ENCODE measurements around the gene AVPR2.

Gene AVPR2

GRCh38 chrX:153944140-153944799 is 39.8 kb downstream of the AVPR2 start, which contains the start of gene RENBP:
TSS of gene RENBP (minus strand) at chrX:153944643. CDS start at chrX:153944610, 33 bp downstream.
- in situ Hi-C loops (cut with MboI; ENCODE audit: low pct_unique_long_range_greater_than_20kb, low sequenced_read_pairs), result no loop called here
- DNase-seq, result peak; percentile 66

GRCh38 chrX:153944800-153945150 is 40.3 kb downstream of the AVPR2 start:
- no peak for DNase-seq
- in situ Hi-C loops (cut with MboI; ENCODE audit: low pct_unique_long_range_greater_than_20kb, low sequenced_read_pairs), result no loop called here

GRCh38 chrX:153945956-153946943 is 41.8 kb downstream of the AVPR2 start:
- no peak for DNase-seq
- in situ Hi-C loops (cut with MboI; ENCODE audit: low pct_unique_long_range_greater_than_20kb, low sequenced_read_pairs), result no loop called here

- DNase-seq, result peak; percentile 87
- in situ Hi-C loops (cut with MboI; ENCODE audit: low pct_unique_long_range_greater_than_20kb, low sequenced_read_pairs), result no loop called here
Observed at GRCh38 chrX:153947009-153947769, 42.7 kb downstream of the AVPR2 start.

- in situ Hi-C loops (cut with MboI; ENCODE audit: low pct_unique_long_range_greater_than_20kb, low sequenced_read_pairs), result no loop called here
- no peak for DNase-seq
Observed at GRCh38 chrX:153948002-153948466, 43.6 kb downstream of the AVPR2 start.

GRCh38 chrX:153948847-153949805 is 44.7 kb downstream of the AVPR2 start:
- DNase-seq, result no peak
- in situ Hi-C loops (cut with MboI; ENCODE audit: low pct_unique_long_range_greater_than_20kb, low sequenced_read_pairs), result no loop called here

GRCh38 chrX:153950127-153950526 is 45.7 kb downstream of the AVPR2 start:
- DNase-seq, result no peak
- in situ Hi-C loops (cut with MboI; ENCODE audit: low pct_unique_long_range_greater_than_20kb, low sequenced_read_pairs), result no loop called here

GRCh38 chrX:153951683-153952372 is 47.4 kb downstream of the AVPR2 start:
- in situ Hi-C loops (cut with MboI; ENCODE audit: low pct_unique_long_range_greater_than_20kb, low sequenced_read_pairs), result no loop called here
- DNase-seq, result no peak

- in situ Hi-C loops (cut with MboI; ENCODE audit: low pct_unique_long_range_greater_than_20kb, low sequenced_read_pairs), result no loop called here
- no peak for DNase-seq
Observed at GRCh38 chrX:153952373-153953026, 48.0 kb downstream of the AVPR2 start.

- peak; percentile 86 for DNase-seq
- in situ Hi-C loops (cut with MboI; ENCODE audit: low pct_unique_long_range_greater_than_20kb, low sequenced_read_pairs), result no loop called here
Observed at GRCh38 chrX:153953342-153953830, 48.9 kb downstream of the AVPR2 start.

- in situ Hi-C loops (cut with MboI; ENCODE audit: low pct_unique_long_range_greater_than_20kb, low sequenced_read_pairs), result no loop called here
- DNase-seq, result no peak
Observed at GRCh38 chrX:153953892-153954557, 49.6 kb downstream of the AVPR2 start.

- no peak for DNase-seq
- in situ Hi-C loops (cut with MboI; ENCODE audit: low pct_unique_long_range_greater_than_20kb, low sequenced_read_pairs), result no loop called here
Observed at GRCh38 chrX:153954558-153955227, 50.2 kb downstream of the AVPR2 start.

- in situ Hi-C loops (cut with MboI; ENCODE audit: low pct_unique_long_range_greater_than_20kb, low sequenced_read_pairs), result no loop called here
- no peak for DNase-seq
Observed at GRCh38 chrX:153955228-153955732, 50.8 kb downstream of the AVPR2 start.

- in situ Hi-C loops (cut with MboI; ENCODE audit: low pct_unique_long_range_greater_than_20kb, low sequenced_read_pairs), result no loop called here
- no peak for DNase-seq
Observed at GRCh38 chrX:153956044-153956907, 51.8 kb downstream of the AVPR2 start.

All from KBM-7 (cell line).